ENCODE results near the gene CAPN14.

Gene CAPN14

GRCh38 chr2:31217465-31218200, at the start of gene CAPN14:
Gene CAPN14 (minus strand): TSS chr2:31217515. CDS start chr2:31205447, 12,068 bp downstream.
- no peak for DNase-seq (ENCODE audit: low spot score)

GRCh38 chr2:31266804-31267203, 49.5 kb upstream of the CAPN14 start:
- no peak for DNase-seq (ENCODE audit: low spot score)

GRCh38 chr2:31265234-31265633, 47.9 kb upstream of the CAPN14 start:
- no peak for DNase-seq (ENCODE audit: low spot score)

- DNase-seq (ENCODE audit: low spot score): no peak
These were observed 46.4 kb upstream of the CAPN14 start for GRCh38 chr2:31263636-31264190.

- DNase-seq (ENCODE audit: low spot score): no peak
These were observed 43.6 kb upstream of the CAPN14 start for GRCh38 chr2:31260870-31261269.

GRCh38 chr2:31259075-31259474, 41.8 kb upstream of the CAPN14 start:
- DNase-seq (ENCODE audit: low spot score): no peak

- no peak for DNase-seq (ENCODE audit: low spot score)
These were observed 41.0 kb upstream of the CAPN14 start for GRCh38 chr2:31258351-31258750.

GRCh38 chr2:31256611-31257382, 39.5 kb upstream of the CAPN14 start:
- DNase-seq (ENCODE audit: low spot score): no peak

GRCh38 chr2:31255911-31256571, 38.7 kb upstream of the CAPN14 start:
- DNase-seq (ENCODE audit: low spot score): no peak

- no peak for DNase-seq (ENCODE audit: low spot score)
These were observed 37.2 kb upstream of the CAPN14 start for GRCh38 chr2:31254237-31255203.

- DNase-seq (ENCODE audit: low spot score): no peak
These were observed 36.2 kb upstream of the CAPN14 start for GRCh38 chr2:31253356-31254131.

GRCh38 chr2:31251851-31252250, 34.5 kb upstream of the CAPN14 start:
- DNase-seq (ENCODE audit: low spot score): no peak

- no peak for DNase-seq (ENCODE audit: low spot score)
These were observed 33.7 kb upstream of the CAPN14 start for GRCh38 chr2:31251018-31251417.

- no peak for DNase-seq (ENCODE audit: low spot score)
These were observed 31.8 kb upstream of the CAPN14 start for GRCh38 chr2:31249009-31249690.

GRCh38 chr2:31248139-31248538, 30.8 kb upstream of the CAPN14 start:
- DNase-seq (ENCODE audit: low spot score): no peak

- DNase-seq (ENCODE audit: low spot score): no peak
These were observed 30.4 kb upstream of the CAPN14 start for GRCh38 chr2:31247711-31248110.

- no peak for DNase-seq (ENCODE audit: low spot score)
These were observed 29.0 kb upstream of the CAPN14 start for GRCh38 chr2:31246184-31246852.

- no peak for DNase-seq (ENCODE audit: low spot score)
These were observed 26.8 kb upstream of the CAPN14 start for GRCh38 chr2:31244101-31244500.

GRCh38 chr2:31243053-31243452, 25.7 kb upstream of the CAPN14 start:
- DNase-seq (ENCODE audit: low spot score): no peak
